CD14-positive monocyte (primary cell): Measurements from ENCODE around the gene ETV3L. TPM values are rescaled to one million over a fixed set of nuclear protein-coding genes. Genes with fewer than 3 reads are reported as not detected.

Experiments
- DNase-seq, 3 donors: peaks; one replicate each; pipeline ENCODE4 v3.0.0-alpha.2; 2011 to 2022
- H2AFZ ChIP-seq: 2 replicates; pipeline ENCODE4 v1.6.0; 2012; ENCODE audit warnings: mild to moderate bottlenecking, low read depth, low read length, inconsistent platforms; ENCODE audit not compliant: insufficient read depth, poor library complexity, severe bottlenecking
- H3K27ac ChIP-seq, 2 donors: 1 replicate in 1 of 2; 2 replicates in 1 of 2; pipeline ENCODE4 v1.5.1; 2012 to 2013; ENCODE audit warnings: low read length in 2 of 2, control low read depth in 1 of 2, inconsistent platforms in 1 of 2, low read depth in 1 of 2, mild to moderate bottlenecking in 1 of 2
- H3K27me3 ChIP-seq, 2 donors: one replicate each; pipeline versions ENCODE4 v1.6.0 to v1.6.1; 2011 to 2013; ENCODE audit warnings: low read length in 2 of 2; ENCODE audit not compliant: control insufficient read depth in 2 of 2, insufficient read depth in 2 of 2
- H3K36me3 ChIP-seq, 2 donors: replicated peaks in 1 of 2; 1 replicate in 1 of 2; 2 replicates in 1 of 2; pipeline versions ENCODE4 v1.5.1 to v1.6.1; 2012 to 2013; ENCODE audit warnings: low read length in 2 of 2, control low read depth in 1 of 2, inconsistent platforms in 1 of 2, mild to moderate bottlenecking in 1 of 2; ENCODE audit not compliant: insufficient read depth in 2 of 2, control insufficient read depth in 1 of 2
- H3K4me1 ChIP-seq, 2 donors: 1 replicate in 1 of 2; 2 replicates in 1 of 2; pipeline versions ENCODE4 v1.5.1 to v1.6.1; 2012 to 2013; ENCODE audit warnings: low read length in 2 of 2, control low read depth in 1 of 2, inconsistent platforms in 1 of 2, mild to moderate bottlenecking in 1 of 2, moderate library complexity in 1 of 2; ENCODE audit not compliant: insufficient read depth in 2 of 2, control insufficient read depth in 1 of 2
- H3K4me2 ChIP-seq: replicated peaks from 2 replicates; pipeline ENCODE3; 2012; ENCODE audit warnings: low read length, moderate library complexity, mild to moderate bottlenecking; ENCODE audit not compliant: poor library complexity, severe bottlenecking; ENCODE audit errors: extremely low read depth
- H3K4me3 ChIP-seq, 3 experiments: fragments of 200-600 bp in 1 of 3; sonication (generic) in 1 of 3; replicated peaks in 1 of 3; 1 replicate in 2 of 3; 2 replicates in 1 of 3; pipeline ENCODE4 v1.5.1; 2011 to 2013; ENCODE audit warnings: low read length in 3 of 3, mild to moderate bottlenecking in 3 of 3, control low read depth in 2 of 3, low read depth in 2 of 3, inconsistent platforms in 1 of 3, moderate library complexity in 1 of 3
- H3K79me2 ChIP-seq: 2 replicates; pipeline ENCODE4 v1.6.0; 2012; ENCODE audit warnings: mild to moderate bottlenecking, control low read depth, inconsistent platforms, low read length, moderate library complexity; ENCODE audit not compliant: insufficient read depth
- H3K9ac ChIP-seq: 2 replicates; pipeline ENCODE4 v1.6.0; 2017; ENCODE audit warnings: low read length, mild to moderate bottlenecking; ENCODE audit not compliant: insufficient read depth, poor library complexity, severe bottlenecking
- H3K9me3 ChIP-seq, 2 donors: replicated peaks in 1 of 2; 1 replicate in 1 of 2; 2 replicates in 1 of 2; pipeline versions ENCODE4 v1.5.1 to v1.6.1; 2012 to 2013; ENCODE audit warnings: low read length in 2 of 2, control low read depth in 1 of 2; ENCODE audit not compliant: control insufficient read depth in 1 of 2, insufficient read depth in 1 of 2
- H4K20me1 ChIP-seq: 2 replicates; pipeline ENCODE4 v1.6.0; 2012; ENCODE audit warnings: mild to moderate bottlenecking, low read length, control low read depth, moderate library complexity; ENCODE audit not compliant: insufficient read depth
- H3K27ac Mint-ChIP-seq, 7 donors: one replicate each; pipeline ENCODE4 v1.8.0; 2020; ENCODE audit warnings: mild to moderate bottlenecking in 7 of 7, mixed read lengths in 7 of 7, moderate library complexity in 6 of 7, inconsistent platforms in 2 of 7
- H3K27me3 Mint-ChIP-seq, 3 donors: one replicate each; pipeline ENCODE4 v1.8.0; 2021 to 2022; ENCODE audit warnings: low read depth in 3 of 3, mild to moderate bottlenecking in 3 of 3, mixed read lengths in 3 of 3, moderate library complexity in 3 of 3, inconsistent platforms in 1 of 3
- H3K36me3 Mint-ChIP-seq, 2 donors: one replicate each; pipeline ENCODE4 v1.8.0; 2020; ENCODE audit warnings: mixed read lengths in 2 of 2, inconsistent platforms in 1 of 2, mild to moderate bottlenecking in 1 of 2
- H3K4me1 Mint-ChIP-seq: one replicate; pipeline ENCODE4 v1.8.0; 2020; ENCODE audit warnings: mild to moderate bottlenecking, mixed read lengths
- H3K4me3 Mint-ChIP-seq, 2 donors: one replicate each; pipeline ENCODE4 v1.8.0; 2020; ENCODE audit warnings: mild to moderate bottlenecking in 2 of 2, mixed read lengths in 2 of 2, moderate library complexity in 1 of 2
- H3K9me3 Mint-ChIP-seq, 7 donors: one replicate each; pipeline ENCODE4 v1.8.0; 2020 to 2022; ENCODE audit warnings: mixed read lengths in 7 of 7, mild to moderate bottlenecking in 6 of 7, moderate library complexity in 6 of 7, inconsistent platforms in 2 of 7
- WGBS: methylation state at CpG from one replicate; pipeline ENCODE4 v1.1.5; 2013; ENCODE audit warnings: missing lambda C conversion rate; ENCODE audit not compliant: insufficient coverage; 5-methylcytosine and 5-hydroxymethylcytosine counted together
- intact Hi-C, 2 donors: fragments of 100-400 bp; cut with micrococcal nuclease; formaldehyde crosslinking; loops; one replicate each; pipeline versions ENCODE4 v1.15.0 to v1.15.1; 2023
- polyA minus RNA-seq: library from RNA; depleted of rRNA, polyadenylated mRNA; stranded (reverse); fragments of >200 nt; gene quantifications from 2 replicates; pipeline ENCODE4 v1.2.3, GENCODE V29; 2012
- polyA plus RNA-seq, 3 donors: library from polyadenylated mRNA; depleted of rRNA in 1 of 3; unstranded in 2 of 3; stranded (reverse) in 1 of 3; fragments of 300-500 nt in 2 of 3; fragments of >200 nt in 1 of 3; fragmentation: Illumina TruSeq in 2 of 3; gene quantifications; 1 replicate in 2 of 3; 2 replicates in 1 of 3; pipeline ENCODE4 v1.2.3, GENCODE V29; 2012 to 2021
- total RNA-seq, 12 experiments: library from RNA in 1 of 12; stranded (reverse) in 1 of 12; fragments of 120-200 nt in 1 of 12; gene quantifications; one replicate each; pipeline ENCODE4 v1.2.4 and lab custom pipeline; 2013 to 2026; ENCODE audit warnings: mixed read lengths in 6 of 12, inconsistent platforms in 1 of 12
- TF ChIP-seq, protein P1 (sequence below): fragments of 200-600 bp; IDR thresholded peaks from one replicate; pipeline ENCODE4 v1.8.0; 2022; ENCODE audit warnings: antibody characterized with exemption, mild to moderate bottlenecking

The ETV3L gene
- 0.40 TPM for total RNA-seq (2013)
- under 1 TPM in 2 of 3 donors, not detected in 1; 0.26 to 0.41 TPM for polyA plus RNA-seq
- 0.14 and 0.32 TPM in 2 replicates for polyA minus RNA-seq
- total RNA-seq (lab: John Stamatoyannopoulos, UW): 0.55 to 12.2 (median 1.4) reads per million in 11 experiments

DNA sequence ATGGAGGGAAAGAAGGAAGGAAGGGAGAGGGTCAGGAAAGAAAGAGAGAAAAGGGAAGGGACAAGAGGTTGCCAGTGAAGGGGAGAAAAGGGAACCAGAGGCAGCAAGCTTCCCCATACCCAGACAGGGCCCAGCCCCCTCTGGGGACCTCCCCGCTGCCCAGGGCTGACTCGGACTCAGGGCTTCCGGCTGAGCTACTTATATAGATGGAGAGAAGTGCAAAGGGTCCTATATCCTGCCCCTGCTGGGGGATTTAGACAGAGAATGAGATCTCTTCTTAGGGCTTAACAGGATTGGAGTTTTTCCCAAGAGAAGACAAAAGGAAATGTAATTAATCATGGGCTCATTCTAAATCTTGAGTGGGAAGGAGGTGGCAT is at the start of gene ETV3L:
ETV3L (minus strand) TSS at position 176 of the 377 bp plus-strand sequence. CDS start 285 bp downstream, outside the sequence.
- H3K4me1 Mint-ChIP-seq: peaks cover 49% of the 10 kb centered on the region
- peak within 1 kb of the TSS; percentile 37 to 72 for H3K27ac ChIP-seq
- peak within 1 kb of the TSS in 1 of 2 donors; percentile 61 for H3K4me3 Mint-ChIP-seq
- no peak within 1 kb of the TSS for H2AFZ ChIP-seq
- no peaks in the 10 kb centered on the region for H3K36me3 Mint-ChIP-seq
- peak; percentile 75 to 91 (median 88) for DNase-seq
- peak within 1 kb of the TSS; percentile 42 for H3K4me2 ChIP-seq
- H3K27ac Mint-ChIP-seq: peak within 1 kb of the TSS; percentile 10 to 86 (median 78)
- no CpG with 5 or more reads among the region's 3 CpGs for WGBS
- peaks cover 0 to 2% (median 0%) of the 10 kb centered on the region in 7 donors for H3K9me3 Mint-ChIP-seq
- intact Hi-C loops: loop anchor here in 1 of 2 donors (2.0 kb wide), 1 partner anchor 55 kb away; no protein-coding TSS in a partner anchor
- no peaks in the 10 kb centered on the region for H4K20me1 ChIP-seq
- peak within 1 kb of the TSS; percentile 18 for H3K9ac ChIP-seq
- no peaks in the 10 kb centered on the region for H3K79me2 ChIP-seq
- peaks cover 0 to 8% (median 5%) of the 10 kb centered on the region in 3 donors for H3K27me3 Mint-ChIP-seq
- H3K36me3 ChIP-seq: no peaks in the 10 kb centered on the region
- TF ChIP-seq, protein P1, sequence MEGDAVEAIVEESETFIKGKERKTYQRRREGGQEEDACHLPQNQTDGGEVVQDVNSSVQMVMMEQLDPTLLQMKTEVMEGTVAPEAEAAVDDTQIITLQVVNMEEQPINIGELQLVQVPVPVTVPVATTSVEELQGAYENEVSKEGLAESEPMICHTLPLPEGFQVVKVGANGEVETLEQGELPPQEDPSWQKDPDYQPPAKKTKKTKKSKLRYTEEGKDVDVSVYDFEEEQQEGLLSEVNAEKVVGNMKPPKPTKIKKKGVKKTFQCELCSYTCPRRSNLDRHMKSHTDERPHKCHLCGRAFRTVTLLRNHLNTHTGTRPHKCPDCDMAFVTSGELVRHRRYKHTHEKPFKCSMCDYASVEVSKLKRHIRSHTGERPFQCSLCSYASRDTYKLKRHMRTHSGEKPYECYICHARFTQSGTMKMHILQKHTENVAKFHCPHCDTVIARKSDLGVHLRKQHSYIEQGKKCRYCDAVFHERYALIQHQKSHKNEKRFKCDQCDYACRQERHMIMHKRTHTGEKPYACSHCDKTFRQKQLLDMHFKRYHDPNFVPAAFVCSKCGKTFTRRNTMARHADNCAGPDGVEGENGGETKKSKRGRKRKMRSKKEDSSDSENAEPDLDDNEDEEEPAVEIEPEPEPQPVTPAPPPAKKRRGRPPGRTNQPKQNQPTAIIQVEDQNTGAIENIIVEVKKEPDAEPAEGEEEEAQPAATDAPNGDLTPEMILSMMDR: no peak
- H3K27me3 ChIP-seq: no peaks in the 10 kb centered on the region
- peak within 1 kb of the TSS in 1 of 3 experiments; percentile 30 for H3K4me3 ChIP-seq
- H3K9me3 ChIP-seq: no peaks in the 10 kb centered on the region
- H3K4me1 ChIP-seq: peaks cover 32 to 49% of the 10 kb centered on the region in 2 donors

DNA sequence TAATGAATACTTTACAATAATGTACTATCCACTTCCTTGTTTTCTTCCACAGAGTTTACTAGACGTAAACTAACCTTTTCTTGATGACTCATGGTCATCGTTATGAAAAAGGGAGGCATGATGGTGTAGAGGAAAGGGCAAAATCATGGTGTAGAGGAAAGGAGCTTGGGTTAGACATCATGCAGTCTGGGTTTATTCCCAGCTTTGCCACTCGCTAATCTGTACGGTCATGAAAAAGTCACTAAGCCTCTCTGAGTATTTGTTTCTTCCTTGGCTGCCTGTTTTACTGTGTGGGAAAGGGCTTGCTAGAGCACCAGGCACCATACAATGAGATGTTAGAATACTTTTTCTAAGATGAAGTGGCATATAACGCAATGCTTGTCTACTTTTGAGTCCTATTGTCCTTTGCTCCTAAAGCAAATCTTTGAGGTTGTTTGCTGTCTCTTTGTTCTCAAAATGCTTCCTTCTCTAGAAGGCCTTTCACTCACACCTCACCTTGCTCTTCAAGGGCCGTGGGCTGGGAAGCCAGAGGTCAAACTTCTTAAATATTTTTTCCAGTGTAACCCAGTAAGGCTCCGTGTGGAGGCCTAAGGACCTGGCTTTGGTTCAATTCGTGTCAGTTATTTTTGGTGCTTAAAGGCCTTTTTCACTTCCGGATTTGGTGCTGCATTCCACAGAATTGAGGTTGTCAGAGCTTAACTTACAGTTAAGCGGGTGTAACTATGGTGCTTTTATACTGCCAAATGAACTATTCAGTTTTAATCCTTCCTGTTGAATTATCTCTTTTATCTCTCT is 48.5 kb upstream of the ETV3L start:
- Histone ChIP-seq H3K4me1 (peaks cover 16 to 22% of the 10 kb centered on the region in 2 donors), H3K27me3 (no peaks in the 10 kb centered on the region), H3K79me2 (no peaks in the 10 kb centered on the region), H3K36me3 (no peaks in the 10 kb centered on the region), H3K9me3 (no peaks in the 10 kb centered on the region), H3K9ac (peak overlapping the region; percentile 1), H3K27ac (peak overlapping the region; percentile 49 to 86), H2AFZ (no peak overlapping the region), H3K4me2 (peak overlapping the region; percentile 9), H3K4me3 (no peak overlapping the region), H4K20me1 (no peaks in the 10 kb centered on the region)
- 65% methylated on average over 7 of the region's 10 CpGs for WGBS
- DNase-seq: peak; percentile 69 to 83 (median 74)
- intact Hi-C loops: no loop called here
- Mint-ChIP-seq H3K36me3 (no peaks in the 10 kb centered on the region), H3K27me3 (peaks cover 0 to 4% (median 2%) of the 10 kb centered on the region in 3 donors), H3K9me3 (no peaks in the 10 kb centered on the region), H3K4me1 (peaks cover 19% of the 10 kb centered on the region), H3K27ac (peak overlapping the region; percentile 81 to 90 (median 84)), H3K4me3 (no peak overlapping the region)
- TF ChIP-seq, protein P1: no peak
